NCI-H1092 (cell line): ENCODE results near the gene OXNAD1.
A peak's percentile ranks its signal among the peaks of the same experiment; 100 is the strongest.

Experiments used
- DNase-seq: peaks from one replicate; lab custom pipeline; 2025; lab: John Stamatoyannopoulos, UW

OXNAD1 gene

DNA sequence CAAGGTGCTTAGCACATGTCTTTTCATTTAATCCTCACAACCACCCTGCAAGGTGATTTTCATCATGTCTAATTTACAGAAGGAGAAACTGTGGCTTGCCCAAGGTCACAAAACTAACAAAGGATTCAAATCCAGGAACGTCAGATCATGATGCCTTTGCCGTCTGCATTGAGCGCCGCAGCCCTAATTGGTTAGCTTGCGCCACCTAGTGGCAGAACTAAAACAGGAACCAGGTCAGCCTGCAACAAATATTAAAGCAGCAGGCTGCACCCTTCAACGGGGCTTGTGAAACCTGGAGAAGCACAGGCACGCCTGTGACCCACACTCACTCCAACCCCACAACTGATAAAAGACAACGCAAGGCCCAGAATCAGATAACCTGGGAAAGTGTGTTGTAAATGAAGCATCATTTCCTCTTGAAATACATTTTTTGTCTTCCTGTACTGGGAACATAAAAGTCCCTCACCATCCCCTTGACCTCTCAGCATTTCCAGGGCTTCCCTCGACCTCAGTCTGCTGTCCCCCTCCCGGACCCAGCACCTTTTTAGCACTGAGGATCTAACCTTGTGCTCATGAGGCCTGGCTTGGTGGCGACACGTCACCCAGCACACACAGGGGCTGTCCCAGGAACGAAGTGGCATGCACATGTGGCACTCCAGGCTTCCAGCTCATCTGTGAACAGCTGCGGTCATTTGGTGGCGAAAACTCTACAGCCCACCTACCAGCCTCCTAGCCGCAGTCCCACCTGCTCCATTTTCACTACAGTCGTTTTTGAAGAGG, 17.5 kb upstream of the OXNAD1 start:
- peak; percentile 74 for DNase-seq

GRCh38 chr3:16248556-16248955, 16.5 kb upstream of the OXNAD1 start:
- DNase-seq: no peak

- no peak for DNase-seq
Observed at GRCh38 chr3:16249336-16249735, 15.7 kb upstream of the OXNAD1 start.

- no peak for DNase-seq
Observed at GRCh38 chr3:16249886-16250285, 15.1 kb upstream of the OXNAD1 start.

GRCh38 chr3:16251316-16252085, 13.5 kb upstream of the OXNAD1 start:
- DNase-seq: no peak

- DNase-seq: no peak
Observed at GRCh38 chr3:16252243-16252978, 12.6 kb upstream of the OXNAD1 start.

DNA sequence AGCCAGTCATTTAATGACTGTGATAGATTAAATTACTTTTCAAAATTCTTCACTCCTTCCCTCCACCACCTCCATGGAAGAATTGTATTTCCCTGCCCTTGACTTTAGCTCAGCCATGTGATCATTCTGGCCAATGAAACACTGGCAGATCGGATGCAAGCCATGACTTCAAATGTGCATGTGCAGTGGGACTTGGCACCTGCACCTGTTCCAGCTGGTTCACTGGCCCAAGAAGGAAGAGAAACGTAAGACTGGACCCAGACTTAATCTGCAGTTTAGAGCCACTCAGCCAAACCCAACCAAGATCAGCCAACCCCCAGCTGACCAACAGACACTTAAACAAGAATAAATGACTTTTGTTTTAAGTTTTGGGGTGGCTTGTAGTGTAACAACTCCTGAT, 12.0 kb upstream of the OXNAD1 start:
- no peak for DNase-seq

GRCh38 chr3:16253601-16254000, 11.4 kb upstream of the OXNAD1 start:
- no peak for DNase-seq

DNA sequence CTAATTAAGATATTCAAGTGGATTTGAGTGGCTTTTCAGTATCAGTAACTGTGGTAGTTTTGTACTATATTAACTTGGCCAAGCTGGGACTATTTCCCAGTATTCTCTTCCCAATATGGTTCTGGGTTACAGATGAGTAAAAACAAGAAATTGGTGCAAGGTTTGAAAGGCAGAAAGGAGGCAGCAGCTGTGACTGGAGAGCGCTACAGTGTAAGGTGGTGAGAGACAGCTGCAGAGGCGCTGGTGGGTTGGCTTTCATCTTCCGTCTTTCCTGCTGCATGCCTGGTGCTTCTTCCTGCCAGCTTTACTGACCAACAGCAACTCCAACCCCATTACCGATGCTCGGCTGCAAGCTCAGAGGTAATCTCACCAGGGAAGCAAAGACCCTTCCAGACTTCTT, 10.1 kb upstream of the OXNAD1 start:
- DNase-seq: no peak

DNA sequence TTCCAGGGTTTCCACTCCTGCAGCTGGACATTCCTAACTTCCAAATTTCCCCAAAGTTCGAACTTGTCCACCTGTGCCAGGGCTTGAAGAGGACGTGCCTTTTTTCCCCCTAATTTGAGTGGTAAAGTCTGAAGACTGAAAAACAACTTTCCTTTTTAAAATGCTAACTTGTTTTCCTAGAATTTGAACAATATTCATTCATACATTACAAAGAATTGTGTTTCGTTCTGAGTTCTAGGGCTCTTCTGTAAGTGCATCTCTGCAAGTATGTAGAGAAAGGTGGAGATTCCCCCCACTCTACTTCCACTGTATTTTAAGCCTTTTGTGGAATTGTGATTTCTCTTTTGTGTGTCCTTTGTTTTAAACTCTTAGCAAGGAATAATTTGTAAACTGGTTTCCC, 9.7 kb upstream of the OXNAD1 start:
- no peak for DNase-seq

DNA sequence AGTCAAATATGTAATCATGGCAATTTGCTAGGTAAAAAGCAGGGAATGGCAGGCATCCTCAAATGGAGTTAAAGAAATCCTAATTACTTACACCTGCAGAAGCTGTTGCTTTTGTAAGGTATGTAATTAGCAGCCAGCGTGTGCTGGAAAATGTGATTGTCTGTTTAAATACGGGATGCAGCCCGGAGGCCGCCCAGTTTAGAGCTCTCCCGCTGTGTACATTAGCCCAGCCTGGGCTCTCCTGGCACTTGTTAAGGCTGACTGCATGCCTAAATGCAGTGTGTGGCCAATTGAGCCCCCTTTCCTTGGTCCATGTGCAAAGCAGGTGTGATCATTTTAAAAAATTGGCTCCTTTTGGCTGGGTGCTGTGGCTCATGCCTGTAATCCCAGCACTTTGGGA, 9.3 kb upstream of the OXNAD1 start:
- no peak for DNase-seq

GRCh38 chr3:16257309-16257708, 7.7 kb upstream of the OXNAD1 start:
- DNase-seq: no peak

DNA sequence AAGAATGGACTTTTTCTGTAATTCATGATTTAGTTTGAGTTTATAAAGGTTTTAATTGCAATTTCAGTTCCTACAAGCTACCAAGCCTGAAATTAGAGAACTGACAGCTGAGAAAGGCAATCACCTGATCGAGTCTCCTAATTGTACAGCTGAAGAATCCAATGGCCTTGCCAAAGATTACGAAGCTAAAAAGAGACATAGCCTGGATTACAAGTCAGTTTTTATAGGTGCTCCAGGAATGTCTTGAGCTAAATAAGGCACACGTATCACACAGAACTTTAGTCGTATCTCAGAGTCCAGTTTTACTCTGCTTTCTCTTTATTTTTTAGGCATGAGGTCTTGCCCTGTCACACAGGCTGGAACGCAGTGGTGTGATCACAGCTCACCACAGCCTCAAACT, 6.8 kb upstream of the OXNAD1 start:
- no peak for DNase-seq

- DNase-seq: no peak
Observed at GRCh38 chr3:16258866-16259265, 6.1 kb upstream of the OXNAD1 start.

DNA sequence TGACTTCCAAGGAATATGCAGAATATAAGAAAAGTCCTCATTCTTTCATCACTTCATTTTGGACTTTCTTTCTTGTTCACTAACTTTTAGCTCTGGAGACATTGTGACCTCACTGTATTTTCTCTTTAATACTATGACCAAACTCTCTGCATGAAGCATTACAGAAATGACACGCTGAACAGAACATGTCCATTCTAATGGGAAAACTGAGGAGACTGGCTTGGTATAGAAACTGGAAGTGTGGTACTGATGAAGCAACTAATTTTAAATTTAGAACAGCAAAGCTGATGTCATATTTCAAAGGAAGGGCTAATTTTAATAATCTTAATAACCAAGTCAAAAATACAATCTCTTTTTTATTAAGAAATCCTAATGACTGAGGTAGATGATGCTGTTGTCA, 5.0 kb upstream of the OXNAD1 start:
- DNase-seq: no peak

GRCh38 chr3:16262174-16262573, 2.8 kb upstream of the OXNAD1 start:
- DNase-seq: no peak

DNA sequence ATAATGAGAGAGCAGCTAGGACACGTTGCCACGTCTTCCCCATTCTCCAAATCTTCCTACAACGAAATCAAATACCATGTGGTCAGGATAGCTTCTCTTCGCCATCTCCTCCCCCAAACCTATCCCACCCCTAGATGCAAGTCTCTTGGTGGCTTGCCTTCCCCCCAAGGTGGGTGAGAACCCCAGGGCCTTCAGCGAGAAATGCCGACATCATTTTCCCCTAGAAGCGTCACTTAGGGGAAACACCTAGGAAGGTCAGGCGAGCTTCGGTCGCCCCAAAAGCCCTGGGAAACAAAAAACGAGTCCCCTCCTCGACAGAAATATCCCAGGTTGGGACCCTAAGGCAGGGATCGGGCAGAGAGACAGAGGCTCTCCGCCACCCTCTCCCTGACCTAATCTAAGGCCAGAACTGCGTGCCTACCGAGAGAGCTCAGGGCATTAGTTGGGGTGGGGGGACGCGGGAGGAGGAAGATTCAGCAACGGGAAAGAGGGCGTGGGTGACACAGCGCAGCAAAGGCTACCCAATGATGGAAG, 771 bp upstream of the OXNAD1 start:
- no peak for DNase-seq

DNA sequence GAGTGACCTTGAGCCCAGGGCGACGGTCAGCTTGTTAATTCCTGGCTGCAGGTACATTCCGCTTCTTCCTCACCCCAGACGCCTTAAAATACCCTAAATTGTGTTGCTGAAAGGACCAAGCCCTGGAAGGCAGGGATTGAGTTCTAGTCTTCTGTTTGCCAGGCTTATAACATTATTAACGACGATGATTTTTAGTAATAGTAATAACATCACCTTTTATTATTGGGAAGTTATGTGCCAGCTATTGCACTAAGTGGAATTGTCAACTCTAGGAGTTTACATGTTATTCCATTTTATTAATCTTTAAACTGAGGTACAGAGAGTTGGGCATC, 409 bp downstream of the OXNAD1 start:
- no peak for DNase-seq

DNA sequence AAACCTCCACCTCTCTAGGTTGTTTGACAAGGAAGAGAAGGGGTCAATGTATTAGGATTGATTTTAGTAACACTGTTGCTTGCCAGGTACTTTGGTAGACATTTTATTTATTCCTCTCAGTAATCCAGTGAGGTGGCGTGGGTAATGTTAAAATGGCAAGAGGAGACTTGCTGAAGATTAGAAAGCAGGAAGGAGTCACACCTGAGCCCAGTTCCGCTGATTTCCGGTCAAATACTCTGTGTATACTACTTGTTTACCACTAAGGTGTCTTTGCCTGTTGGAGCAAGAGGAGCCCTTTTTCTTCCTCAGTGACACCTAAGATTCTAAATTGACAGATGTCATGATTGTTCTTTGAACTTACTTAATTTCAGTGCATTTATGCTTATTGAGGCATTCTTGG, 1.7 kb downstream of the OXNAD1 start:
- DNase-seq: no peak

- DNase-seq: no peak
Observed at GRCh38 chr3:16270855-16271254, 5.8 kb downstream of the OXNAD1 start.

DNA sequence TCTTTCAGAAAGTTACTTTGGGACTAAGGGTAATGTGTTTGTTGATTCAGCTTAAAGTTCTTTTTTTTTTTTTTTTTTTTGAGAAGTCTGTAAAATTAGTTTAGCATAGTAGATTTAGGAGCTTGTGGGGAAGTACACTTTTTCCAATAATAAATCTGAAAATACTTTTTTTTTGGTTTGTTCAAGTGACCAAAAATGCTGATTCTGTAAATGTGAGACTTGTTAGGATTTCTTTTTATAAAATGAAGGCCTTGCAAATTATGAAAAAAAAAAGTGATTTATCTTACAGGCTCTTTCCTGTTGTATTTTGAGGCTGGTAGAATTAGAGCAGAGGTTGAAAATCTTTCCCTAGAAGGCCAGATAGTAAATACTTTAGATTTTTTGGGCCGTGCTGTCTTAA, 7.6 kb downstream of the OXNAD1 start:
- DNase-seq: no peak

- no peak for DNase-seq
Observed at GRCh38 chr3:16273867-16274266, 8.9 kb downstream of the OXNAD1 start.

DNA sequence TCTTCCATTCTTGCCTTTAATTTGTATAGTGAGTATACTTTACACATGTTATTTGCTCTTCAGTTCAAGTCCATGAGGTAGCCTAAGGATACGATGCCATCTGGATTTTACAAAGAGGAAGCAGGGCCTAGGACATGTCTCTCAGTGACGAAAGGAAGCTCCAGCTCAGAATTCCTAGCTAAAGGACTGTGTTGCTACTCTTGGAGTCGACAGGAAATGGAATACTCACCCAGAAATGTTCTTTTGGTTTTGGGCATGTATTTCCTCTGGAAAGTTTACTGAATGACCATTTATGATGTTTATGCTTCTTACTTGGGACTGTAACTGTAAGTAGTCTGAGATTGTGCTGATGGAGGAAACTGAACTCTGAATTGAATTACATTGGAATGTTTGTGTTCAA, 12.5 kb downstream of the OXNAD1 start:
- DNase-seq: no peak
